GM21367 (cell line): ENCODE measurements around the gene SLC38A1.

Experiments
- ATAC-seq: cut with Tn5 transposase; IDR thresholded peaks from one replicate; pipeline ENCODE4 v1.9.1; 2021; ENCODE audit not compliant: unreplicated experiment

Gene SLC38A1

GRCh38 chr12:46234000-46234399, 34.8 kb downstream of the SLC38A1 start:
- ATAC-seq: no peak

- no peak for ATAC-seq
These were observed 35.4 kb downstream of the SLC38A1 start for GRCh38 chr12:46233423-46233822.

- no peak for ATAC-seq
These were observed 37.9 kb downstream of the SLC38A1 start for GRCh38 chr12:46230983-46231382.

GRCh38 chr12:46230306-46230705, 38.5 kb downstream of the SLC38A1 start:
- no peak for ATAC-seq

GRCh38 chr12:46227616-46228015, 41.2 kb downstream of the SLC38A1 start:
- ATAC-seq: no peak

- no peak for ATAC-seq
These were observed 44.5 kb downstream of the SLC38A1 start for GRCh38 chr12:46224386-46224785.

- no peak for ATAC-seq
These were observed 45.8 kb downstream of the SLC38A1 start for GRCh38 chr12:46223047-46223446.

GRCh38 chr12:46222636-46223035, 46.2 kb downstream of the SLC38A1 start:
- no peak for ATAC-seq

- no peak for ATAC-seq
These were observed 47.4 kb downstream of the SLC38A1 start for GRCh38 chr12:46221255-46222128.

- ATAC-seq: no peak
These were observed 48.8 kb downstream of the SLC38A1 start for GRCh38 chr12:46219877-46220655.

GRCh38 chr12:46219132-46219876, 49.5 kb downstream of the SLC38A1 start:
- no peak for ATAC-seq

- ATAC-seq: no peak
These were observed 50.3 kb downstream of the SLC38A1 start for GRCh38 chr12:46218322-46219095.

- peak; percentile 59 for ATAC-seq
These were observed 51.1 kb downstream of the SLC38A1 start for GRCh38 chr12:46217541-46218321.

GRCh38 chr12:46214668-46215436, 54.0 kb downstream of the SLC38A1 start:
- peak; percentile 54 for ATAC-seq

GRCh38 chr12:46212108-46212982, 56.5 kb downstream of the SLC38A1 start:
- no peak for ATAC-seq

GRCh38 chr12:46210873-46211439, 57.9 kb downstream of the SLC38A1 start:
- no peak for ATAC-seq

GRCh38 chr12:46209914-46210872, 58.6 kb downstream of the SLC38A1 start:
- peak; percentile 68 for ATAC-seq
